Liver (tissue), 3 donors: ENCODE data around the gene SP2.

Source experiments
- EGR1 ChIP-seq, 2 donors: IDR thresholded peaks; 2 replicates each; pipeline ENCODE4 v1.6.1; 2016 to 2018; ENCODE audit warnings: antibody characterized with exemption in 2 of 2, low read depth in 2 of 2
- GABPA ChIP-seq, 2 donors: IDR thresholded peaks in 1 of 2; conservative IDR thresholded peaks in 1 of 2; 2 replicates each; pipeline ENCODE4 v1.6.1; 2016; ENCODE audit warnings: antibody characterized with exemption in 2 of 2, mild to moderate bottlenecking in 1 of 2, moderate library complexity in 1 of 2
- HNF4A ChIP-seq, 2 donors: conservative IDR thresholded peaks; 2 replicates each; pipeline ENCODE4 v1.6.1; 2016; ENCODE audit warnings: antibody characterized with exemption in 2 of 2, mild to moderate bottlenecking in 2 of 2
- JUND ChIP-seq, 2 donors: IDR thresholded peaks; 2 replicates each; pipeline ENCODE4 v1.6.1; 2016; ENCODE audit warnings: antibody characterized with exemption in 2 of 2
- MAX ChIP-seq: IDR thresholded peaks from 2 replicates; pipeline ENCODE4 v1.6.1; 2016; ENCODE audit warnings: antibody characterized with exemption
- NR2F2 ChIP-seq: IDR thresholded peaks from 2 replicates; pipeline ENCODE4 v1.6.1; 2016; ENCODE audit warnings: antibody characterized with exemption
- RAD21 ChIP-seq, 2 donors: IDR thresholded peaks; 2 replicates each; pipeline ENCODE4 v1.6.1; 2016; ENCODE audit warnings: antibody characterized with exemption in 2 of 2, mild to moderate bottlenecking in 2 of 2
- REST ChIP-seq: IDR thresholded peaks from 2 replicates; pipeline ENCODE4 v1.6.1; 2016; ENCODE audit warnings: antibody characterized with exemption, mild to moderate bottlenecking
- RXRA ChIP-seq, 2 donors: IDR thresholded peaks; 2 replicates each; pipeline ENCODE4 v1.6.1; 2017 to 2018; ENCODE audit warnings: antibody characterized with exemption in 2 of 2, mild to moderate bottlenecking in 1 of 2
- SP1 ChIP-seq: IDR thresholded peaks from 2 replicates; pipeline ENCODE4 v1.6.1; 2018; ENCODE audit warnings: antibody characterized with exemption, mild to moderate bottlenecking
- TAF1 ChIP-seq: conservative IDR thresholded peaks from 2 replicates; pipeline ENCODE4 v1.6.1; 2016; ENCODE audit warnings: antibody characterized with exemption, mild to moderate bottlenecking
- YY1 ChIP-seq: IDR thresholded peaks from 2 replicates; pipeline ENCODE4 v1.6.1; 2016; ENCODE audit warnings: antibody characterized with exemption, mild to moderate bottlenecking
- ZBTB33 ChIP-seq: IDR thresholded peaks from 2 replicates; pipeline ENCODE4 v1.6.1; 2016; ENCODE audit warnings: antibody characterized with exemption
- TF ChIP-seq, protein P1 (sequence below): fragments of 150-350 bp; IDR thresholded peaks from 2 replicates; pipeline ENCODE4 v1.5.1; 2017; ENCODE audit warnings: improper control_type of control experiment, low read depth, low read length; ENCODE audit not compliant: missing input control
- donor health status: healthy.
- donor health status: healthy.

GRCh38 chr17:47945080-47945479, 49.0 kb downstream of the SP2 start:
- TF ChIP-seq, protein P1, sequence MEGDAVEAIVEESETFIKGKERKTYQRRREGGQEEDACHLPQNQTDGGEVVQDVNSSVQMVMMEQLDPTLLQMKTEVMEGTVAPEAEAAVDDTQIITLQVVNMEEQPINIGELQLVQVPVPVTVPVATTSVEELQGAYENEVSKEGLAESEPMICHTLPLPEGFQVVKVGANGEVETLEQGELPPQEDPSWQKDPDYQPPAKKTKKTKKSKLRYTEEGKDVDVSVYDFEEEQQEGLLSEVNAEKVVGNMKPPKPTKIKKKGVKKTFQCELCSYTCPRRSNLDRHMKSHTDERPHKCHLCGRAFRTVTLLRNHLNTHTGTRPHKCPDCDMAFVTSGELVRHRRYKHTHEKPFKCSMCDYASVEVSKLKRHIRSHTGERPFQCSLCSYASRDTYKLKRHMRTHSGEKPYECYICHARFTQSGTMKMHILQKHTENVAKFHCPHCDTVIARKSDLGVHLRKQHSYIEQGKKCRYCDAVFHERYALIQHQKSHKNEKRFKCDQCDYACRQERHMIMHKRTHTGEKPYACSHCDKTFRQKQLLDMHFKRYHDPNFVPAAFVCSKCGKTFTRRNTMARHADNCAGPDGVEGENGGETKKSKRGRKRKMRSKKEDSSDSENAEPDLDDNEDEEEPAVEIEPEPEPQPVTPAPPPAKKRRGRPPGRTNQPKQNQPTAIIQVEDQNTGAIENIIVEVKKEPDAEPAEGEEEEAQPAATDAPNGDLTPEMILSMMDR: no peak
- no peak for TF ChIP-seq HNF4A (conservative IDR thresholded peaks at IDR 0.05)
- no peak for TF ChIP-seq MAX
- TF ChIP-seq GABPA (IDR thresholded peaks at IDR 0.05 in 1 of 2, conservative IDR thresholded peaks at IDR 0.05 in 1 of 2): no peak
- no peak for TF ChIP-seq EGR1 (IDR thresholded peaks at IDR 0.05; ENCODE audit: low read depth in 2 of 2)
- no peak for TF ChIP-seq TAF1
- TF ChIP-seq RXRA (IDR thresholded peaks at IDR 0.05): no peak
- TF ChIP-seq JUND (IDR thresholded peaks at IDR 0.05): no peak
- TF ChIP-seq NR2F2: no peak
- TF ChIP-seq RAD21 (IDR thresholded peaks at IDR 0.05): no peak
- TF ChIP-seq SP1: no peak
- no peak for TF ChIP-seq YY1
- TF ChIP-seq ZBTB33: no peak
- no peak for TF ChIP-seq REST
